ENCODE measurements around the gene FSIP1.
A peak's percentile ranks its signal among the peaks of the same experiment; 100 is the strongest.

Gene FSIP1

GRCh38 chr15:39665629-39666250, 116.9 kb downstream of the FSIP1 start:
- H2AK5ac ChIP-seq (ENCODE audit: low read length), result no peak overlapping the region
- H2BK120ac ChIP-seq (ENCODE audit: insufficient read depth, low read length, poor library complexity), result no peak overlapping the region
- no peak overlapping the region for H4K12ac ChIP-seq (ENCODE audit: low read depth, low read length)
- H4K8ac ChIP-seq (ENCODE audit: low read depth, low read length), result no peak overlapping the region
- H3K27me3 ChIP-seq (ENCODE audit: insufficient read depth, low read length), result no peaks in the 10 kb centered on the region
- H2AFZ ChIP-seq (ENCODE audit: insufficient read depth, low read length, poor library complexity), result no peak overlapping the region
- no peaks in the 10 kb centered on the region for H3K79me2 ChIP-seq (ENCODE audit: control insufficient read depth, insufficient read depth, low read length, poor library complexity)
- H3K4ac ChIP-seq (ENCODE audit: low read depth, low read length), result no peak overlapping the region
- no peak overlapping the region for H3K9ac ChIP-seq (ENCODE audit: low read length)
- H3K36me3 ChIP-seq (ENCODE audit: control insufficient read depth in 1 of 2, insufficient read depth in 2 of 2, low read length in 2 of 2), result no peaks in the 10 kb centered on the region
- H2BK5ac ChIP-seq (ENCODE audit: low read depth, low read length, poor library complexity), result no peak overlapping the region
- H3K9me3 ChIP-seq (ENCODE audit: insufficient read depth, low read depth, low read length), result no peaks in the 10 kb centered on the region
- peaks cover 2% of the 10 kb centered on the region for H3K79me1 ChIP-seq (ENCODE audit: low read length)
- no peak for DNase-seq
- no peak overlapping the region for H3K14ac ChIP-seq (ENCODE audit: low read length)
- no peak overlapping the region for H3K4me3 ChIP-seq (ENCODE audit: low read depth, low read length)
- no peak overlapping the region for H3K4me2 ChIP-seq (ENCODE audit: low read length)
- peaks cover 0 to 2% of the 10 kb centered on the region in 2 experiments for H3K4me1 ChIP-seq (ENCODE audit: control insufficient read depth in 1 of 2, insufficient read depth in 2 of 2, low read length in 2 of 2)
- no peak overlapping the region for H3K23ac ChIP-seq (ENCODE audit: low read length)
- peak overlapping the region; percentile 34 for H3K27ac ChIP-seq (ENCODE audit: low read depth, low read length)
- H4K91ac ChIP-seq (ENCODE audit: low read depth, low read length), result no peak overlapping the region
- no peak overlapping the region for H3K18ac ChIP-seq (ENCODE audit: low read length)
- no peak overlapping the region for H2BK12ac ChIP-seq (ENCODE audit: low read length)
- no CpG with 5 or more reads among the region's 4 CpGs for WGBS (ENCODE audit: extremely low coverage, insufficient coverage, insufficient read length)

DNA sequence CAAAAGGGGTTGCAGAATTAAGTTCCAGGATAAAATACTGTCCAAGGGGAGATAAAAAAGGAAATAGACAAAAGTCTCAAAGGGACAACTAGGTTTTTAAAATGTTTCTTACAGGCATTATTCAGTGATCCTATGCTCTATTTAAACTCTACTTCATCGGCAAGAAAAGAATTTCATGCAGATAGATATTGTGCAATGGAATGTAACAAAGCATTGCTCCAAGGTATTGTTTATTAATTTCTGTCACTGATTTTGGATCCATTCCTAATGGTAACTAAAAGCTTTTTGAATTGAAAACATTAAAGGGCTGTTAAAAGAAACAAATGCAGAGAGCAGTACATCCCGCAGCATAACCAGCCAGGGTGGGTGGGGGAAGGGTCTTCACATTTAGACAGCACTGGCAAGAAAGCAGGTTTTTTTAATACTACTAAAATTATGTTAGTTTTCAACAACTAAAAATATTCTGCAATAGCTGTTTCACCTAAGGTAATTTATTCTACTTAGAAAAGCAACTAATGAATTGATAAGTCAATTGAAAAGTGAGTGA, 118.9 kb downstream of the FSIP1 start:
- Histone ChIP-seq H2BK12ac (ENCODE audit: low read length) (no peak overlapping the region), H3K4me2 (ENCODE audit: low read length) (no peak overlapping the region), H3K14ac (ENCODE audit: low read length) (no peak overlapping the region), H2AK5ac (ENCODE audit: low read length) (no peak overlapping the region), H3K18ac (ENCODE audit: low read length) (no peak overlapping the region), H3K23ac (ENCODE audit: low read length) (no peak overlapping the region), H2BK120ac (ENCODE audit: insufficient read depth, low read length, poor library complexity) (no peak overlapping the region), H3K79me2 (ENCODE audit: control insufficient read depth, insufficient read depth, low read length, poor library complexity) (no peaks in the 10 kb centered on the region), H3K9me3 (ENCODE audit: insufficient read depth, low read depth, low read length) (no peaks in the 10 kb centered on the region), H3K79me1 (ENCODE audit: low read length) (peaks cover 4% of the 10 kb centered on the region), H3K9ac (ENCODE audit: low read length) (no peak overlapping the region), H3K27me3 (ENCODE audit: insufficient read depth, low read length) (no peaks in the 10 kb centered on the region), H4K91ac (ENCODE audit: low read depth, low read length) (no peak overlapping the region), H2BK5ac (ENCODE audit: low read depth, low read length, poor library complexity) (no peak overlapping the region), H3K27ac (ENCODE audit: low read depth, low read length) (no peak overlapping the region), H4K12ac (ENCODE audit: low read depth, low read length) (no peak overlapping the region), H2AFZ (ENCODE audit: insufficient read depth, low read length, poor library complexity) (no peak overlapping the region), H3K36me3 (ENCODE audit: control insufficient read depth in 1 of 2, insufficient read depth in 2 of 2, low read length in 2 of 2) (no peaks in the 10 kb centered on the region), H3K4ac (ENCODE audit: low read depth, low read length) (no peak overlapping the region), H4K8ac (ENCODE audit: low read depth, low read length) (no peak overlapping the region), H3K4me1 (ENCODE audit: control insufficient read depth in 1 of 2, insufficient read depth in 2 of 2, low read length in 2 of 2) (peaks cover 0 to 2% of the 10 kb centered on the region in 2 experiments), H3K4me3 (ENCODE audit: low read depth, low read length) (no peak overlapping the region)
- DNase-seq, result no peak
- WGBS (ENCODE audit: extremely low coverage, insufficient coverage, insufficient read length), result no CpG with 5 or more reads among the region's 2 CpGs

DNA sequence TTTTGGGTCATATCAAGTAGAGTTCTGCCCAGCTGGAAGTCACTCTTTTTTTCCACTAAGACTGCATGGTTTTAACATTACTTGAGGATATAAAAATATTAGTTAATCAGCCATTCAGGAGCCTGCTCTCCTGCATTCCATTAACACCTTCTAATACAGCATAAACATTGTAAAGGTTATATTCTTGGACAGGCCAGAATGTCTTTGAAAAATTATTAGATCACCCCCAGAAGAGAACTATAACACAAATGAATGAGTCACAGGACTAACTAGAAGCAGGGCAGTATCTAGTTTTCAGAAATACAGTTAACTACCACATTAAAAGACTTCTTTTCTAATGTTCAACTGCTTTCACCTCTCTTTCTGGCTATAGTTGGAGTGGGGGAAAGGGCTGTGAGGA, 120.9 kb downstream of the FSIP1 start:
- Histone ChIP-seq H2AK5ac (ENCODE audit: low read length) (no peak overlapping the region), H3K79me2 (ENCODE audit: control insufficient read depth, insufficient read depth, low read length, poor library complexity) (no peaks in the 10 kb centered on the region), H3K9me3 (ENCODE audit: insufficient read depth, low read depth, low read length) (no peaks in the 10 kb centered on the region), H3K4me3 (ENCODE audit: low read depth, low read length) (no peak overlapping the region), H2AFZ (ENCODE audit: insufficient read depth, low read length, poor library complexity) (no peak overlapping the region), H2BK12ac (ENCODE audit: low read length) (no peak overlapping the region), H3K27me3 (ENCODE audit: insufficient read depth, low read length) (no peaks in the 10 kb centered on the region), H3K9ac (ENCODE audit: low read length) (no peak overlapping the region), H4K12ac (ENCODE audit: low read depth, low read length) (no peak overlapping the region), H3K23ac (ENCODE audit: low read length) (no peak overlapping the region), H3K79me1 (ENCODE audit: low read length) (peaks cover 4% of the 10 kb centered on the region), H2BK120ac (ENCODE audit: insufficient read depth, low read length, poor library complexity) (no peak overlapping the region), H3K4me1 (ENCODE audit: control insufficient read depth in 1 of 2, insufficient read depth in 2 of 2, low read length in 2 of 2) (no peaks in the 10 kb centered on the region), H4K8ac (ENCODE audit: low read depth, low read length) (no peak overlapping the region), H3K36me3 (ENCODE audit: control insufficient read depth in 1 of 2, insufficient read depth in 2 of 2, low read length in 2 of 2) (no peaks in the 10 kb centered on the region), H3K4me2 (ENCODE audit: low read length) (no peak overlapping the region), H3K14ac (ENCODE audit: low read length) (no peak overlapping the region), H2BK5ac (ENCODE audit: low read depth, low read length, poor library complexity) (no peak overlapping the region), H3K4ac (ENCODE audit: low read depth, low read length) (no peak overlapping the region), H4K91ac (ENCODE audit: low read depth, low read length) (no peak overlapping the region), H3K18ac (ENCODE audit: low read length) (no peak overlapping the region), H3K27ac (ENCODE audit: low read depth, low read length) (no peak overlapping the region)
- DNase-seq, result no peak

DNA sequence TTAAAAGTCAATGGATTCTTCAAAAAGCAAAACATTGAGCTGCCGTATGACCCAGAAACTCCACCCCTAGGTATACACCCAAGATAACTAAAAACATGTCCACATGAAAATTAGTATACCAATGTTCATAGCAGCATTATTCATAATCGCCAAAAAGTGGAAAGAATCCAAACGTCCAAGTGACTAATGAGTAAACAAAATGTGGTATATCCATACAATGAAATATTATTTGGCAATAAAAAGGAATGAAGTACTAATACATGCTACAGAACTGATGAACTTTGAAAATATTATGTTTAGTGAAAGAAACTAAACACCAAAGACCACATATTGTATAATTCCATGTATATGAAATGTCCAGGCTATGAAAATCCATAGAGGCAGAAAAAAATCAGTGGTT, 123.9 kb downstream of the FSIP1 start:
- no peaks in the 10 kb centered on the region for H3K9me3 ChIP-seq (ENCODE audit: insufficient read depth, low read depth, low read length)
- H3K79me1 ChIP-seq (ENCODE audit: low read length), result peaks cover 6% of the 10 kb centered on the region
- no peak overlapping the region for H4K8ac ChIP-seq (ENCODE audit: low read depth, low read length)
- peaks cover 0 to 2% of the 10 kb centered on the region in 2 experiments for H3K4me1 ChIP-seq (ENCODE audit: control insufficient read depth in 1 of 2, insufficient read depth in 2 of 2, low read length in 2 of 2)
- no peaks in the 10 kb centered on the region for H3K36me3 ChIP-seq (ENCODE audit: control insufficient read depth in 1 of 2, insufficient read depth in 2 of 2, low read length in 2 of 2)
- H3K23ac ChIP-seq (ENCODE audit: low read length), result no peak overlapping the region
- no peak overlapping the region for H3K4me2 ChIP-seq (ENCODE audit: low read length)
- H3K79me2 ChIP-seq (ENCODE audit: control insufficient read depth, insufficient read depth, low read length, poor library complexity), result no peaks in the 10 kb centered on the region
- no peak overlapping the region for H3K14ac ChIP-seq (ENCODE audit: low read length)
- no peak overlapping the region for H3K18ac ChIP-seq (ENCODE audit: low read length)
- H3K4ac ChIP-seq (ENCODE audit: low read depth, low read length), result no peak overlapping the region
- no peak overlapping the region for H3K27ac ChIP-seq (ENCODE audit: low read depth, low read length)
- no peaks in the 10 kb centered on the region for H3K27me3 ChIP-seq (ENCODE audit: insufficient read depth, low read length)
- no peak overlapping the region for H4K91ac ChIP-seq (ENCODE audit: low read depth, low read length)
- no peak overlapping the region for H3K9ac ChIP-seq (ENCODE audit: low read length)
- H2BK120ac ChIP-seq (ENCODE audit: insufficient read depth, low read length, poor library complexity), result no peak overlapping the region
- no peak overlapping the region for H2AFZ ChIP-seq (ENCODE audit: insufficient read depth, low read length, poor library complexity)
- H2AK5ac ChIP-seq (ENCODE audit: low read length), result no peak overlapping the region
- no peak overlapping the region for H2BK5ac ChIP-seq (ENCODE audit: low read depth, low read length, poor library complexity)
- no CpG with 5 or more reads among the region's 3 CpGs for WGBS (ENCODE audit: extremely low coverage, insufficient coverage, insufficient read length)
- no peak overlapping the region for H4K12ac ChIP-seq (ENCODE audit: low read depth, low read length)
- DNase-seq, result no peak
- no peak overlapping the region for H3K4me3 ChIP-seq (ENCODE audit: low read depth, low read length)
- H2BK12ac ChIP-seq (ENCODE audit: low read length), result no peak overlapping the region
